PC-9 (cell line): ENCODE results near the gene METTL22. TPM values are rescaled to one million over a fixed set of nuclear protein-coding genes. Genes with fewer than 3 reads are reported as not detected.

Experiments used
- BruUV-seq: library from RNA; stranded (reverse); fragments of 400-500 nt; replicated peaks from 2 replicates; lab custom pipeline; 2021; lab: Mats Ljungman, UMichigan
- CTCF ChIA-PET: fragments of 300-600 bp; sonication (Branson Sonifier 250); formaldehyde crosslinking; loops from one replicate; lab custom pipeline; 2022; ENCODE audit warnings: antibody characterized with exemption; lab: Charles Lee
- POLR2A ChIA-PET: fragments of 300-600 bp; sonication (Branson Sonifier 250); formaldehyde crosslinking; loops from one replicate; lab custom pipeline; 2022; ENCODE audit warnings: antibody characterized with exemption; ENCODE audit not compliant: unreplicated experiment; lab: Charles Lee
- DNase-seq, 2 experiments: peaks; one replicate each; pipeline versions ENCODE4 v3.0.0 to v3.0.0-alpha.2; 2015 to 2022; ENCODE audit warnings: mixed read lengths in 1 of 2
- H2AFZ ChIP-seq: fragments of 200-600 bp; sonication (generic); 2 replicates; pipeline ENCODE4 v1.8.1; 2017; ENCODE audit warnings: antibody characterized with exemption
- H3F3A ChIP-seq: fragments of 200-600 bp; sonication (generic); 2 replicates; pipeline ENCODE4 v1.8.1; 2017; ENCODE audit warnings: antibody characterized with exemption, mild to moderate bottlenecking, low read depth; ENCODE audit not compliant: insufficient read depth
- H3K27ac ChIP-seq: fragments of 200-600 bp; sonication (generic); 2 replicates; pipeline ENCODE4 v1.6.1; 2016; ENCODE audit warnings: mixed run types
- H3K27me3 ChIP-seq: fragments of 200-600 bp; sonication (generic); 2 replicates; pipeline ENCODE4 v1.6.1; 2016; ENCODE audit warnings: low read depth, mixed run types; ENCODE audit not compliant: insufficient read depth
- H3K36me3 ChIP-seq: fragments of 200-600 bp; sonication (generic); 2 replicates; pipeline ENCODE4 v1.6.1; 2016; ENCODE audit warnings: low read depth, mixed run types
- H3K4me1 ChIP-seq: fragments of 200-600 bp; sonication (generic); replicated peaks from 2 replicates; pipeline ENCODE4 v1.6.1; 2016; ENCODE audit warnings: mixed run types; ENCODE audit not compliant: insufficient read depth
- H3K4me2 ChIP-seq: fragments of 200-600 bp; sonication (generic); 2 replicates; pipeline ENCODE4 v1.6.1; 2017; ENCODE audit warnings: mixed run types
- H3K4me3 ChIP-seq: fragments of 200-600 bp; sonication (generic); 2 replicates; pipeline ENCODE4 v1.6.1; 2016; ENCODE audit warnings: mixed run types
- H3K79me2 ChIP-seq: fragments of 200-600 bp; sonication (generic); 2 replicates; pipeline ENCODE4 v1.6.1; 2017; ENCODE audit warnings: low read depth, mixed run types
- H3K9me2 ChIP-seq: fragments of 200-600 bp; sonication (generic); 2 replicates; pipeline ENCODE4 v1.8.1; 2017; ENCODE audit warnings: mild to moderate bottlenecking; ENCODE audit not compliant: insufficient read depth
- H3K9me3 ChIP-seq: fragments of 200-600 bp; sonication (generic); 2 replicates; pipeline ENCODE4 v1.8.1; 2016; ENCODE audit warnings: low read depth; ENCODE audit not compliant: insufficient read depth
- H4K20me1 ChIP-seq: fragments of 200-600 bp; sonication (generic); 2 replicates; pipeline ENCODE4 v1.8.1; 2017; ENCODE audit not compliant: insufficient read depth
- CTCF ChIP-seq: fragments of 200-600 bp; sonication (generic); conservative IDR thresholded peaks from 2 replicates; pipeline ENCODE4 v1.6.1; 2017; ENCODE audit warnings: mixed run types, antibody characterized with exemption, mild to moderate bottlenecking, moderate library complexity
- EZH2 ChIP-seq: fragments of 200-600 bp; sonication (generic); IDR thresholded peaks from 2 replicates; pipeline ENCODE4 v1.8.0; 2017; ENCODE audit warnings: antibody characterized with exemption, low read depth
- intact Hi-C: fragments of 100-400 bp; cut with micrococcal nuclease; formaldehyde crosslinking; loops from one replicate; pipeline ENCODE4 v1.10.0; 2022; ENCODE audit not compliant: unreplicated experiment
- total RNA-seq: library from RNA; stranded (reverse); gene quantifications from 2 replicates; pipeline ENCODE4 v1.2.3, GENCODE V29; 2021

Gene METTL22
- total RNA-seq, 1 experiment from 2014 or later = 62.2 TPM

GRCh38 chr16:8668113-8668512 lies 46.6 kb downstream of the METTL22 start:
- no peaks in the 10 kb centered on the region for H3K9me2 ChIP-seq
- ChIA-PET POLR2A (no interaction called here), CTCF (no interaction called here)
- H3K9me3 ChIP-seq = no peaks in the 10 kb centered on the region
- H3K27me3 ChIP-seq = no peaks in the 10 kb centered on the region
- H3K4me2 ChIP-seq = no peak overlapping the region
- no peaks in the 10 kb centered on the region for H3K36me3 ChIP-seq
- H2AFZ ChIP-seq = no peak overlapping the region
- intact Hi-C loops = no loop called here
- TF ChIP-seq EZH2 (no peak), CTCF (no peak)
- no peaks in the 10 kb centered on the region for H4K20me1 ChIP-seq
- no peak overlapping the region for H3K4me3 ChIP-seq
- H3K27ac ChIP-seq = no peak overlapping the region
- H3K4me1 ChIP-seq = no peaks in the 10 kb centered on the region
- no peaks in the 10 kb centered on the region for H3K79me2 ChIP-seq
- BruUV-seq = no TSS peak
- DNase-seq = no peak
- H3F3A ChIP-seq = no peaks in the 10 kb centered on the region

- TF ChIP-seq EZH2 = no peak
- TF ChIP-seq CTCF = no peak
- intact Hi-C loops = no loop called here
- H2AFZ ChIP-seq = no peak overlapping the region
- H3K4me2 ChIP-seq = no peak overlapping the region
- H3F3A ChIP-seq = no peaks in the 10 kb centered on the region
- H3K36me3 ChIP-seq = no peaks in the 10 kb centered on the region
- H3K9me3 ChIP-seq = no peaks in the 10 kb centered on the region
- H3K4me1 ChIP-seq = no peaks in the 10 kb centered on the region
- no peak overlapping the region for H3K27ac ChIP-seq
- no peak overlapping the region for H3K4me3 ChIP-seq
- no peaks in the 10 kb centered on the region for H3K9me2 ChIP-seq
- CTCF ChIA-PET = interaction anchor here (0.6 kb wide), 1 partner anchor 388 kb away, joined by 8 read pairs; no protein-coding TSS in a partner anchor
- no TSS peak for BruUV-seq
- no peaks in the 10 kb centered on the region for H3K79me2 ChIP-seq
- no peaks in the 10 kb centered on the region for H4K20me1 ChIP-seq
- POLR2A ChIA-PET = no interaction called here
- no peaks in the 10 kb centered on the region for H3K27me3 ChIP-seq
- DNase-seq = no peak
Observed at GRCh38 chr16:8669481-8669880, 48.0 kb downstream of the METTL22 start.

GRCh38 chr16:8670014-8670560 lies 48.6 kb downstream of the METTL22 start:
- H2AFZ ChIP-seq = no peak overlapping the region
- no peak for TF ChIP-seq EZH2
- TF ChIP-seq CTCF = no peak
- ChIA-PET CTCF (interaction anchor here (0.6 kb wide), 1 partner anchor 387 kb away, joined by 8 read pairs; no protein-coding TSS in a partner anchor), POLR2A (no interaction called here)
- no peak overlapping the region for H3K4me3 ChIP-seq
- peaks cover 4% of the 10 kb centered on the region for H3K4me1 ChIP-seq
- no peaks in the 10 kb centered on the region for H3K79me2 ChIP-seq
- H3F3A ChIP-seq = no peaks in the 10 kb centered on the region
- no TSS peak for BruUV-seq
- no peak overlapping the region for H3K4me2 ChIP-seq
- no peaks in the 10 kb centered on the region for H3K27me3 ChIP-seq
- H3K36me3 ChIP-seq = no peaks in the 10 kb centered on the region
- DNase-seq = no peak
- no peaks in the 10 kb centered on the region for H4K20me1 ChIP-seq
- intact Hi-C loops = no loop called here
- no peak overlapping the region for H3K27ac ChIP-seq
- no peaks in the 10 kb centered on the region for H3K9me3 ChIP-seq
- no peaks in the 10 kb centered on the region for H3K9me2 ChIP-seq
